HepG2 (cell line): ENCODE results near the gene HORMAD2. TPM values are rescaled to one million over a fixed set of nuclear protein-coding genes. Genes with fewer than 3 reads are reported as not detected.

Source experiments
- HDAC1 ChIP-seq: sonication (generic); formaldehyde crosslinking; IDR thresholded peaks from 2 replicates; pipeline ENCODE4 v1.5.1; 2020; ENCODE audit warnings: mild to moderate bottlenecking, missing genetic modification reagents
- HDAC2 ChIP-seq: sonication (generic); formaldehyde crosslinking; IDR thresholded peaks from 2 replicates; pipeline ENCODE4 v1.4.0; 2020; ENCODE audit warnings: missing genetic modification reagents
- HMGXB4 ChIP-seq, 2 experiments: sonication (generic) in 1 of 2; formaldehyde crosslinking in 1 of 2; IDR thresholded peaks; 2 replicates each; pipeline versions ENCODE4 v1.4.0 to v1.6.1; 2018 to 2020; ENCODE audit warnings: missing genetic modification reagents in 2 of 2, borderline replicate concordance in 1 of 2, low read depth in 1 of 2, mild to moderate bottlenecking in 1 of 2, missing biosample characterization in 1 of 2
- JUN ChIP-seq: sonication (generic); formaldehyde crosslinking; IDR thresholded peaks from 2 replicates; pipeline ENCODE4 v1.4.0; 2020; ENCODE audit warnings: mild to moderate bottlenecking, missing genetic modification reagents
- JUND ChIP-seq: sonication (generic); formaldehyde crosslinking; IDR thresholded peaks from 2 replicates; pipeline ENCODE4 v1.8.0; 2022; ENCODE audit warnings: mild to moderate bottlenecking, missing genetic modification reagents
- LCORL ChIP-seq, 2 experiments: fragments of 450-650 bp in 1 of 2; sonication (generic) in 1 of 2; formaldehyde crosslinking in 1 of 2; IDR thresholded peaks; 2 replicates each; pipeline versions ENCODE4 v1.5.0 to v1.6.1; 2017 to 2020; ENCODE audit warnings: antibody characterized with exemption in 1 of 2, missing genetic modification reagents in 1 of 2
- MIER3 ChIP-seq: IDR thresholded peaks from 2 replicates; pipeline ENCODE4 v1.6.1; 2016; ENCODE audit warnings: missing compliant biosample characterization, borderline replicate concordance
- MLLT10 ChIP-seq: sonication (generic); formaldehyde crosslinking; IDR thresholded peaks from 2 replicates; pipeline ENCODE4 v1.4.0; 2020; ENCODE audit warnings: missing genetic modification reagents
- PHF21A ChIP-seq: sonication (generic); formaldehyde crosslinking; IDR thresholded peaks from 2 replicates; pipeline ENCODE4 v1.5.0; 2020; ENCODE audit warnings: mild to moderate bottlenecking, missing genetic modification reagents
- RAD51 ChIP-seq: fragments of 450-650 bp; IDR thresholded peaks from 2 replicates; pipeline ENCODE4 v1.6.1; 2016; ENCODE audit warnings: borderline replicate concordance
- RARA ChIP-seq: IDR thresholded peaks from 2 replicates; pipeline ENCODE4 v1.6.1; 2016; ENCODE audit warnings: missing genetic modification reagents, missing compliant biosample characterization
- RXRB ChIP-seq: IDR thresholded peaks from 2 replicates; pipeline ENCODE4 v1.6.1; 2016; ENCODE audit warnings: borderline replicate concordance, missing genetic modification reagents, missing compliant biosample characterization
- SETDB1 ChIP-seq: sonication (generic); formaldehyde crosslinking; IDR thresholded peaks from 2 replicates; pipeline ENCODE4 v1.5.1; 2020; ENCODE audit warnings: missing genetic modification reagents, mild to moderate bottlenecking, borderline replicate concordance
- SKIL ChIP-seq: sonication (generic); formaldehyde crosslinking; IDR thresholded peaks from 2 replicates; pipeline ENCODE4 v1.8.0; 2022; ENCODE audit warnings: missing genetic modification reagents, mild to moderate bottlenecking, moderate library complexity, borderline replicate concordance
- SNAPC2 ChIP-seq: sonication (generic); formaldehyde crosslinking; IDR thresholded peaks from 2 replicates; pipeline ENCODE4 v1.8.1; 2022; ENCODE audit warnings: mild to moderate bottlenecking, missing genetic modification reagents
- TBX2 ChIP-seq: sonication (generic); formaldehyde crosslinking; IDR thresholded peaks from 2 replicates; pipeline ENCODE4 v1.5.0; 2020; ENCODE audit warnings: missing genetic modification reagents, mild to moderate bottlenecking, borderline replicate concordance
- ZBTB1 ChIP-seq: sonication (generic); formaldehyde crosslinking; IDR thresholded peaks from 2 replicates; pipeline ENCODE4 v1.4.0; 2020; ENCODE audit warnings: missing genetic modification reagents, borderline replicate concordance
- ZBTB25 ChIP-seq: IDR thresholded peaks from 2 replicates; pipeline ENCODE4 v1.6.1; 2018; ENCODE audit warnings: missing genetic modification reagents
- ZBTB43 ChIP-seq: sonication (generic); formaldehyde crosslinking; conservative IDR thresholded peaks from 2 replicates; pipeline ENCODE4 v1.4.0; 2020; ENCODE audit warnings: missing genetic modification reagents
- ZNF337 ChIP-seq: sonication (generic); formaldehyde crosslinking; IDR thresholded peaks from 2 replicates; pipeline ENCODE4 v1.5.1; 2020; ENCODE audit warnings: missing genetic modification reagents, low read depth, mild to moderate bottlenecking, borderline replicate concordance
- ZNF343 ChIP-seq: sonication (generic); formaldehyde crosslinking; IDR thresholded peaks from 2 replicates; pipeline ENCODE4 v1.4.0; 2020; ENCODE audit warnings: mild to moderate bottlenecking, missing genetic modification reagents
- ZNF546 ChIP-seq: sonication (generic); formaldehyde crosslinking; conservative IDR thresholded peaks from 2 replicates; pipeline ENCODE4 v1.8.1; 2023; ENCODE audit warnings: mild to moderate bottlenecking, missing genetic modification reagents
- polyA plus RNA-seq, 8 experiments: library from polyadenylated mRNA; depleted of rRNA in 3 of 8; stranded (reverse) in 7 of 8; unstranded in 1 of 8; fragments of >200 nt; fragmentation: Illumina TruSeq in 4 of 8; extraction: Trizol in 4 of 8; gene quantifications; 2 replicates each; pipeline versions ENCODE4 v1.2.1 to v1.2.3, GENCODE V29; 2011 to 2016; ENCODE audit warnings: low read depth in 4 of 8, missing spikeins in 1 of 8, mixed read lengths in 1 of 8; ENCODE audit not compliant: insufficient read depth in 1 of 8
- total RNA-seq, 5 experiments: library from RNA; depleted of rRNA; stranded (reverse); fragments of >200 nt; fragmentation: Illumina TruSeq; extraction: Trizol; gene quantifications; 2 replicates each; pipeline ENCODE4 v1.2.3, GENCODE V29; 2016; ENCODE audit warnings: low read depth in 1 of 5
- TF ChIP-seq, protein P1 (sequence below): sonication (generic); formaldehyde crosslinking; IDR thresholded peaks from 2 replicates; pipeline ENCODE4 v1.4.0; 2020; ENCODE audit warnings: missing genetic modification reagents, borderline replicate concordance

HORMAD2 gene
- total and polyA plus RNA-seq, 2 of the 13 experiments (the other 11 are each of a cell fraction or from before 2014, with no cell fraction given) = not detected

- TF ChIP-seq MIER3 (CRISPR knock-in tag) (peak; percentile 71), ZBTB25 (CRISPR knock-in tag) (peak; percentile 39; the same call in 1 of the 2 replicates), SETDB1 (no peak), HMGXB4 (CRISPR knock-in tag; IDR thresholded peaks at IDR 0.05; ENCODE audit: borderline replicate concordance in 1 of 2, low read depth in 1 of 2) (0 out of 4 replicates have a peak, but pooled peaks of 1 of the 2 experiments have one; percentile 22), ZNF546 (CRISPR knock-in tag) (no peak), SKIL (CRISPR knock-in tag) (0 out of 2 replicates have a peak, but pooled peaks have one; percentile 43), HDAC2 (CRISPR knock-in tag) (peak; percentile 91), MLLT10 (CRISPR knock-in tag) (no peak), TBX2 (CRISPR knock-in tag) (peak; percentile 56; the same call in 1 of the 2 replicates), ZBTB1 (CRISPR knock-in tag) (no peak), ZNF343 (CRISPR knock-in tag) (no peak), LCORL (IDR thresholded peaks at IDR 0.05) (peak; percentile 65; the same call in 1 of the 2 replicates), LCORL (CRISPR knock-in tag; IDR thresholded peaks at IDR 0.05) (peak; percentile 94), JUND (CRISPR knock-in tag) (peak; percentile 73; the same call in 1 of the 2 replicates), RXRB (CRISPR knock-in tag) (peak; percentile 76; the same call in 1 of the 2 replicates), RARA (CRISPR knock-in tag) (peak; percentile 59; the same call in 1 of the 2 replicates), ZBTB43 (CRISPR knock-in tag) (0 out of 2 replicates have a peak, but pooled peaks have one; percentile 40), HDAC1 (CRISPR knock-in tag) (peak; percentile 69; the same call in 1 of the 2 replicates), SNAPC2 (CRISPR knock-in tag) (no peak), RAD51 (no peak), JUN (peak; percentile 48; the same call in 1 of the 2 replicates), ZNF337 (CRISPR knock-in tag) (no peak), PHF21A (CRISPR knock-in tag) (peak; percentile 17; the same call in 1 of the 2 replicates)
- TF ChIP-seq, protein P1, sequence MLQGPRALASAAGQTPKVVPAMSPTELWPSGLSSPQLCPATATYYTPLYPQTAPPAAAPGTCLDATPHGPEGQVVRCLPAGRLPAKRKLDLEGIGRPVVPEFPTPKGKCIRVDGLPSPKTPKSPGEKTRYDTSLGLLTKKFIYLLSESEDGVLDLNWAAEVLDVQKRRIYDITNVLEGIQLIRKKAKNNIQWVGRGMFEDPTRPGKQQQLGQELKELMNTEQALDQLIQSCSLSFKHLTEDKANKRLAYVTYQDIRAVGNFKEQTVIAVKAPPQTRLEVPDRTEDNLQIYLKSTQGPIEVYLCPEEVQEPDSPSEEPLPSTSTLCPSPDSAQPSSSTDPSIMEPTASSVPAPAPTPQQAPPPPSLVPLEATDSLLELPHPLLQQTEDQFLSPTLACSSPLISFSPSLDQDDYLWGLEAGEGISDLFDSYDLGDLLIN (CRISPR knock-in tag) = no peak
These were observed 126.7 kb downstream of the HORMAD2 start (continued) for GRCh38 chr22:30206944-30207343.
